ENCODE results near the gene RBM14.
"Not testable (repeated sequence)": the region's sequence is repeated elsewhere in the genome, so short reads cannot be mapped to it uniquely, and the experiment has no call there.

Gene RBM14

DNA sequence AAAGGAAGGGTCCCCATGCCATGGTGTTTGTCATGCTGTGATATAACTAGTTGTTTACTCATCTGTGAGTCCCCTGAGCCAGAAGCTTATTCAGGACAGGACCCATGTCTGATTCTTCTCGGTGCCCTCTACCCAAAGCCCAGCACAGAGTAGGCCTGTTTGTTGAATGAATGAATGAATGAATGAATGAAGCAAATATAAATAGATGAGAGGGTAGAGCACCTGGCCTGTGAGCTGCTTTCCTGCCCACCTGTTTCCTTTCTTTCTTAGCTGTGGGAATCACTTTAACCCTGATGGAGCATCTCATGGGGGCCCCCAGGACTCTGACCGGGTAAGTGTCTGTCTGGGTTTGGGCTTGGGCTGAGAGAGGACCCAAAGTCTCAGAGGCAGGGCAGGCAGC, 16.2 kb upstream of the RBM14 start:
- DNase-seq = no peak

DNA sequence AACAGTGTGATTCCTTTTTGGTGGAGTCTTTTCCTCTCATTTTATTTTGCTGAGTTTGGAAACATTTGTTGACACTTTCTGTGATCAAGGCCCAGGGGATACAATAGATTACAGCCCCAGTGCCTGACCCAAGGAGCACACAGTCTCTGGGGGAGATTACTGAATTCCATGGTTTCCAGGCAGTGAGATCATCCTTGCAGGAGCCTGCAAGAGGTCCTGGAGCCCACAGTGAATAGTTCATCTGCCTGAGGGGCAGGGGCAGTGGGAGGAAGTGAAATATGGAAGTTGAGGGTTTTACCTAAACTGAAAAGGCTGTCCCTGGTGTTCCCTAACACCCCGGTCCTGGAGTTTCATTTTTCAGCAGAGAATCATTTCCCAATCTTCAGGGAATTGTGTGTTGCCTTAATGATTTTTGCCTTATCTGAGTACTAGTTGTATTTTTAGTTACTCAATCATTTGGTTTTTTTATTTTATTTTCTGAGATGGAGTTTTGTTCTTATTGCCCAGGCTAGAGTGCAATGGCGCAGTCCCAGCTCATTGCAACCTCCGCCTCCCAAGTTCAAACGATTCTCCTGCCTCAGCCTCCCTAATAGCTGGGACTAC, 15.7 kb upstream of the RBM14 start:
- DNase-seq = no peak

DNA sequence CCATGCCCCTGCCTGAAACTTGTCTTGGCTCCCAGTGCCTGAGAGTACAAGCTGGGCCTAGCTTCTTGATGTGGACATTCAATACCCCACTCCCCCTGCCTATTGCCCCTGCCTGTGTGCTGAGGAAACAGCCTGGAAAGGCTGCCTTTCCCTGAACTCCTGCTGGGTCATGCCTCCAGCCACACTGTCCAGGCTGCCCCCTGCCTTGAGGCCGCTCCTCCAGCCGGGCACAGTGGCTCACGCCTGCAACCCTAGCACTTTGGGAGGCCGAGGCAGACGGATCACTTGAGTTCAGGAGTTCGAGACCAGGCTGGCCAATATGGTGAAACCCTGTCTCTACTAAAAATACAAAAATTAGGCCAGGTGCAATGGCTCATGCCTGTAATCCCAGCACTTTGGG, 13.4 kb upstream of the RBM14 start:
- DNase-seq = no peak

DNA sequence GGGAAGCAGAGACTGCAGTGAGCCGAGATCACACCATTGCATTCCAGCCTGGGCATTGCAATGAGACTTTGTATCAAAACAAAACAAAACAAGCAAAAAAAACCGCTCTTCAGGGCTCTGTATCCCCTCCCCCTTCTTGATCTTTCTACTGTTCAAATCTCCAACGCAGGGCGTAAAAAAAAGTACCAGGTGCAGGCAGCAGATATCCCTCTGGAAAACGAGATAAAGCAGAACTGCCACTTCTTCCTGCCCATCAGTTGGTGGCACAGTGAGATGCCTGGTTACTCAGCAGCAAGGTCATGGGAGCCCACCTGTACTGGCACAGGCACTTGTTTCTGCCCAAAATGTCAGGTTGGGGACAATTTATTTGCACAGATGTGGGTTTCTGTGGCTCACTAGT, 12.3 kb upstream of the RBM14 start:
- no peak for DNase-seq

DNA sequence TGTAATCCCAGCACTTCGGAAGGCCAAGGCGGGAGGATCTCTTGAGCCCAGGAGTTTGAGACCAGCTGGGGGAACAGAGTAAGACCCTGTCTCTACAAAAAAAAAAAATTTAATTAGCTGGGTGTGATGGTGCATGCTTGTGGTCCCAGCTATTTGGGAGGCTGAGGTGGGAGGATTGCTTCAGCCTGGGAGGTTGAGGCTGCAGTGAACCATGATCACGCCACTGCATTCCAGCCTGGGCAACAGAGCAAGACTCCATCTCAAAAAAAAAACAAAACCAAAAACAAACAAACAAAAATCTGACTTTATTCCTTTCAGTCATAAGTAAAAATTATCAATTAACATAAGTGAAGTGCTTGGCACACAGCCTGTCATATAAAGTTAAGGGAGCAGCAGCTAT, 9.8 kb upstream of the RBM14 start:
- DNase-seq = not testable (repeated sequence)

DNA sequence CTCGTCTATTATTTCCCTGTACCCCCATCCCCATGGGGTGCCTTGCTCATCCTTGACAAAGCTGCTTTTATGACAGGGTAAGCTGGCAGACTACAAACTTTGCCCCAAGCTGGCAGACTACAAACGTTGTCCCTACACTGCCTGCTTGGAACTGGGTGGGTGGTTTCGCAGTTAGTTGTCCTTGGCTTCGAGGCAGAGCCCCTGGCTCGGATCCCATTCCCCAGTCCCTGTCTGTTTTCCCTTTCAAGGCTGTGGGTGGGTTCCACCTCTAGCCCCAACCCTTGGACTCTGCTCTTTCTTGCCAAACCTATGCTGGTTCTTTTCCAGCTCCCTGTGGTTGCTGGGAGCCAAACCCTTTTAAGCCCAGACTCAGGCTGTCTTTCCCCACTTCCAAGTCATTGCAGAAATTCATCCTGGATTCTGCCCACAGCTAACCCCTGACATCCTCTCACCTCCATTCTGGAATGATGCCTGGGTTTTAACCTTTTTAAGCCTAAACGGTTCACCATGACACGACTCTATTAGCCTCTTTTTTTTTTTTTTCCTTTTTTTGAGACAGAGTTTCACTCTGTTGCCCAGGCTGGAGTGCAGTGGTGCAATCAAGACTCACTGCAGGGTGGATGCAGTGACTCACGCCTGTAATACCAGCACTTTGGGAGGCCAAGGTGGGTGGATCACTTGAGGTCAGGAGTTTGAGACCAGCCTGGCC, 9.2 kb upstream of the RBM14 start:
- DNase-seq = no peak

DNA sequence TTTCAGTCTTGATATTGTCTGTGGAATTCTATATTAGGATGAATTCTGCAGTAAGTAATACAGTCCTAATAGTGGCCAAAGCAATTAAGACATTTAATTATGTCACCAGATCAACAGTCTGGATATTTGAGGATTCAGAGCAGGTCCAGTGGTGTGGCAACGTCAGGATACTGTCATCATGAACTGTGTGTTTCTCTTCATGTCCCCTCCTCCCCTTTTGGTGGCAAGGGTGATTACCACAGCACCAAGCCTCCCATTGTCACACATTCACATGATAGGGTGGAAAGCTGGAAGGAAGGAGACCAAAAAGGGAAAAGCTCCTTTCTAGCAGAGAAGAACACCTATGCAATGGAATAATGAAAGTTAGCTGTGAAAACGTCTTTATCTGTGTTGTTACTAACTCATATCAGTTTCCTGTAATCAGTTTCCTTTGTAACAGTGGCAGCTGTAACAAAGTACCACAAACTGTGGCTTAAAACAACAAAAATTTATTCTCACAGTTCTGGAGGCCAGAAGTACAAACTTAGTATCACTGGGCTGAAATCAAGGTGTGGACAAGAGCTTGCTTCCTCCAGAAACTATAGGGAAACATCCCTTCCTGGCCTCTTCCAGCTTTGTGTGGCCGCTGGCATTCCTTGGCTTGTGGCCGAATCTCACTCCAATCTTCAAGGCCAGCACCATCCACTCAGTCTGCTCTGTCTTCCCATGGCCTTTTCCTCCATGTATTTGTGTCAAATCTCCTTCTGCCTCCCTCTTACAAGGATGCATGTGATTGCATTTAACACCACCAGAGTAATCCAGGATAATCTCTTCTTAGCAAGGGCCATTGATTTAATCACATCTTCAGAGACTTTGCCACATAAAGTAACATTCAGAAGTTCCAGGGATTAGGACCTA, 6.5 kb upstream of the RBM14 start:
- no peak for DNase-seq

DNA sequence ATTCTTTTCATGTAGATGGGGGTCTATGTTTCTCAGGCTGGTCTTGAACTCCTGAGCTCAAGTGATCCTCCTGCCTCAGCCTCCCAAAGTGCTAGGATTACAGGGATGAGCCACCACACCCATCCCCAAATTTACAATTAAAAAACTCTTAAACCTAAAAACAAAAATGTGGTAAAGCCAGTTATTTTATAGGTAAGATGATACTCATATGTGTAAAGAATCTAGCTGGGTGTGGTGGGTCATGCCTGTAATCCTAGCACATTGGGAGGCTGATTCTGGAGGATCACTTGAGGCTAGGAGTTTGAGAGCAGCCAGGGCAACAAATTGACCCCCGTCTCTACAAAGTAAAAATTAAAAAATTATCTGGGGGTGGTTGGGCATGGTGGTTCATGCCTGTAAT, 4.0 kb upstream of the RBM14 start:
- DNase-seq = no peak

DNA sequence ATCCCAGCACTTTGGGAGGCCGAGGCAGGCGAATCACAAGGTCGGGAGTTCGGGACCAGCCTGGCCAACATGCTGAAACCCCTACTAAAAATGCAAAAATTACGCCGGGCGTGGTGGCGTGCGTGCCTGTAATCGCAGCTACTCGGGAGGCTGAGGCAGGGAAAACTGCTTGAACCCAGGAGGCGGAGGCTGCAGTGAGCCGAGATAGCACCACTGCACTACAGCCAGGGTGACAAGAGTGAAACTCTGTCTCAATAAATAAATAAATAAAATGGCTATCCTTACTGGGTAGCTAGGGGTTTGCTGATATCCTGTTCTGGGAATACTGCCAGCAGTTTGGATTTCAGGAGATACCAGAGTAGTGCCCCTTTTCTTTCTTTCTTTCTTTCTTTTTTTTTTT, 2.4 kb upstream of the RBM14 start:
- DNase-seq = no peak

DNA sequence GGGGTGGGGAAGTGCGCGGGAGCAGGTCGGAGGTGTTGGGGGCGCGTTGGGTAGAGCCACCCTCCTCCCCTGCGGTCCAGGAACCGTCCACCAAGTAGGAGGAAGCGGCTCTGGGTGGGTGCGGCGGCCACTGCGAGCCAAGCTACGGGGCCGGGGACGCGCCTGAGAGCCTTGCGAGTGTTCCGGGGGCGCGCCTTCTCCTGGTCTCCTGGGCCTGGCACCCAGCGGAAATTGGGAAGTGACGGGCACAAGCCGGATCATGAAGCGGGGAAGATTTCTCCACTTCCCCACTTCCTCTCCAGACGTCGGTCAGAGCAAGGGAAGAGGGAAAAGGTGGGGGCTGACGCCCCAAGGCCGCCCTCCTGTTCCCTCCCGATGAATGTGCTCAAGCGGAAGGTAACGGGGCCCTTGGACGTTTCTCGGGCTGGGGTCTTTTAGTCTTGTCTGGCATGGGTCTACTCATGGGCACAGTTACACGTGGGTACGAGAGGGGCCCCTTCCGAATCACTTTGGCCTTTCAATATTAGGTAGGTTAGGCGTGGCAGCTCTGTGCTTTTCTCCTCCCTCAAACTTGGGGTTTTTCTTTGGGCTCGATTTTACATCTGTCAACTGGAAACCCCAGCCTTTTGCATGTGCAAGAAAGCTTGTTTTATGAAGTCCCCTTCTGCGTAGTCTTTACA, 865 bp downstream of the RBM14 start:
- DNase-seq = no peak

DNA sequence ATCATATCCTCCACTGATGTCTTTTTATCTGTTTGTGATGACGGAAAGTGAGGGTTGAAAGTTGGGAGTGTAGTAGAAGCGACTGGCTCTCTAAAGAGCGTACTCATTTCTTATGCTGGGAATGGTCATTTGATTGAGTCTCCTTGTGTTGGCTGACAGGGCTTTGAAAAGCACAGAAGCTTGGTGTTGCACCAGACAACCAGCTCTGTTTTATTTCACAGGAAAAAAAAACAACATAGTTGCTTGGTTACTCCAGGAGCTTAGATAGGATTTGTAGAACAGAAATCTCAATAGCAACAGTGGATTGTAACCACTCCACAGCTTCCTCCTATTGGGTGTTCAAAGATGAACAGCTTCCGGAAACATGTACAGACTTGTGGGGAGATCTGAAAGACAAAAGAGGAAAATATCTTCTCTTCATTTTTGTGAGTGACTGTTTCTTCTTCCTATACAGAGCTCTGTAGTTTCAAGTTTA, 2.7 kb downstream of the RBM14 start:
- DNase-seq = no peak

DNA sequence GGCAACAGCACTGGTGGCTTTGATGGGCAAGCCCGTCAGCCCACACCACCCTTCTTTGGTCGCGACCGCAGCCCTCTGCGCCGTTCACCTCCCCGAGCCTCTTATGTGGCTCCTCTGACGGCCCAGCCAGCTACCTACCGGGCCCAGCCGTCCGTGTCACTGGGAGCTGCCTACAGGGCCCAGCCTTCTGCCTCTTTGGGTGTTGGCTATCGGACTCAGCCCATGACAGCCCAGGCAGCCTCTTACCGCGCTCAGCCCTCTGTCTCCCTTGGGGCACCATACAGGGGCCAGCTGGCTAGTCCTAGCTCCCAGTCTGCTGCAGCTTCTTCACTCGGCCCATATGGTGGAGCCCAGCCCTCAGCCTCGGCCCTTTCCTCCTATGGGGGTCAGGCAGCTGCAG, 8.0 kb downstream of the RBM14 start:
- no peak for DNase-seq

DNA sequence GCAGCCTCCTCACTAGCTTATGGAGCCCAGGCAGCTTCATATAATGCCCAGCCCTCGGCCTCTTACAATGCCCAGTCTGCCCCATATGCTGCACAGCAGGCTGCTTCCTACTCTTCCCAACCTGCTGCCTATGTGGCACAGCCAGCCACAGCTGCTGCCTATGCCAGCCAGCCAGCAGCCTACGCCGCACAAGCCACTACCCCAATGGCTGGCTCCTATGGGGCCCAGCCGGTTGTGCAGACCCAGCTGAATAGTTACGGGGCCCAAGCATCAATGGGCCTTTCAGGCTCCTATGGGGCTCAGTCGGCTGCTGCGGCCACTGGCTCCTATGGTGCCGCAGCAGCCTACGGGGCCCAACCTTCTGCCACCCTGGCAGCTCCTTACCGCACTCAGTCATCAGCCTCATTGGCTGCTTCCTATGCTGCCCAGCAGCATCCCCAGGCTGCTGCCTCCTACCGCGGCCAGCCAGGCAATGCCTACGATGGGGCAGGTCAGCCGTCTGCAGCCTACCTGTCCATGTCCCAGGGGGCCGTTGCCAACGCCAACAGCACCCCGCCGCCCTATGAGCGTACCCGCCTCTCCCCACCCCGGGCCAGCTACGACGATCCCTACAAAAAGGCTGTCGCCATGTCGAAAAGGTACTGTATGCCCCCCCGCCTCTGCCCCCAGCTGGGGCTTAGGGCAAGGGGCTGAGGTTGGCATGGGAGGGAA, 8.8 kb downstream of the RBM14 start:
- DNase-seq = no peak

DNA sequence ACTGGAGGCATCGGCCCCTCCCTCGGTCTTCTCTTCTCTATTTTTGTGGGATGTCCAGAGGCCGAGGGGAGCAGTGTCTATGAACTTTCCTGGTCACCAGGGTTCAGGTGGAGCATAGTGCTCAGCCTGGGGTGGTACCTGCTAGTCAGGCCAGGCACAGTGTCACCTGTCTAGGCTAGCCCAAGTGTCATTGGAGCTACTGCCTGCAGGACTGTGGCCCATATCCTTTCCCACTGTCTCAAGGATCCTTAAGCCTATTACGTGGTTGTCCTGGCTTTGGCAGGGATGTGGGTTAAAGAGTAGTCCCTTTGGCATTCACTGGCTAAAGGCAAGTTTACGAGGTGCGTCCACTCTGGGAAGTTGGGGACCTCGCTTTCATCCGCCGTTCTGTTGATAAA, 9.3 kb downstream of the RBM14 start:
- DNase-seq = no peak

DNA sequence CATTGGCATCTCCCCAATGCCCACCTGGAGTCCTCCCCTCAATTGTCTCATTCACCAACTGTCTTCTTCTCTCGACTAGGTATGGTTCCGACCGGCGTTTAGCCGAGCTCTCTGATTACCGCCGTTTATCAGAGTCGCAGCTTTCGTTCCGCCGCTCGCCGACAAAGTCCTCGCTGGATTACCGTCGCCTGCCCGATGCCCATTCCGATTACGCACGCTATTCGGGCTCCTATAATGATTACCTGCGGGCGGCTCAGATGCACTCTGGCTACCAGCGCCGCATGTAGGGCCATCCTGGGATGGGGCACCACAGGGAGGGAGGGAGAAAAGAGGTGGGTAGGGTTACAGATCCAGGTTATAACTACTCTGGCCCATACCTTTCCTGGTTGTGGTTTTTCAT, 10.0 kb downstream of the RBM14 start:
- DNase-seq = no peak

DNA sequence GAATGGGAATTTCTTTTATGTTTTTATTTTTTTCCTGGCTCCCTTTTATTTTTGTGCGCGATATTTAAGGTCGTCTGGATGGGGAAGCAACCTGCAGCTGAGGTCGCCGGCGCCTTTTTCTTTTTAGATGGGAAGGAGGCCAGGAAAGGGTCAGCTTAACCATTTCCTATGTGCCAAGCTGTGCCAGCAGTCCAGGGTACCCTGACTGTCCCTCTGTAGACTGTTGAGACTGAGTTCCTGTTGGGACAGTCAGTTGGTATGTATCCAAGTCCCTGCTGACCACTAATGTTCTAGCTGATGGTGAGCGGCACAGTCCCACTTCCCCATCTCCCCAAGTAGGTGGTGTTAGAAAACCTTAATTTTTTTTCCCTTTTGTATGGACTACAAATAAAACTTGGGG, 10.5 kb downstream of the RBM14 start:
- DNase-seq = no peak

DNA sequence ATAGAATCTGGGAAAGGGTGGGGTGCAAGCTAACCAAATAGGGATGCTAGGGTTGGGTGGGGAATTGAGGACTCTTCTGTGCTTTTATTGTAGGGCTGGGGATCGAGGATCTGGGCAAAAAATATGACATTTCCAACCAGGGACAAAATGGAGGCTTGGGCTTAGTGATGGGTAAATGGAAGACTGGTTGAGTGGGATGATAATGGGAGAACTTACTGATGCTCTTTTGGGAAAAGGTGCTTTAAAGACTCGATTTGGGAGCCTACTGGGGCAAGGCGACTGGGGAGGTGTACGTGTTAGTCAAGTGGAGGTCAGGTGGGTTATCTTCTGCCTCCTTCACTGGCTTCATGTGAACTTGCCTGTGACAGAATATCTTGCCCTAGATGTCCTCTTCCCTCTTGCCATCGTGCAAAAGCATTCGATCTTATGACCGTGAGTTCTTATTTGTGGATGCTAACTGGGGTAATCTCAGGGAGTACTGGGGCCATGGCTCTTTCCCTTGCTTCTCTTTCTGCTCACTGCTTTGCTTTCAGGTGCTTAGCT, 11.7 kb downstream of the RBM14 start:
- no peak for DNase-seq

DNA sequence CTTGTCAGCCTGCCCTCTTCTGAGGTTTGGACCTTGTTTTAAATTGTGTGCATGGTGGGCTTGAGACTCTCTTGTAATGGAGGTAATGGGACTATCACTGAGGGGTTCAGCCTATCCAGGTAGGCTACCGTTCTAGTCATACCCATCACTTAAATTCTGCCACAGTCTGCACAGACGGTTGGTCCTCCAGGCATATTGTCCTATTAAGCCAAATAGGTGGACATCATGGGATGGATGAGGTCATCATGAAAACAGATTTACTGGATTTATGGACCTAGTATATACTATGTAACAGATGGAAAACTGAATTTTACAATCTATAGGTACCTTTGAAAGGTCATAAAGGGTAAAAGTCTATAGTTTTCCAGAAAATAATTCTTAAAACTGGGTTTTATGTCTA, 12.9 kb downstream of the RBM14 start:
- DNase-seq = no peak

DNA sequence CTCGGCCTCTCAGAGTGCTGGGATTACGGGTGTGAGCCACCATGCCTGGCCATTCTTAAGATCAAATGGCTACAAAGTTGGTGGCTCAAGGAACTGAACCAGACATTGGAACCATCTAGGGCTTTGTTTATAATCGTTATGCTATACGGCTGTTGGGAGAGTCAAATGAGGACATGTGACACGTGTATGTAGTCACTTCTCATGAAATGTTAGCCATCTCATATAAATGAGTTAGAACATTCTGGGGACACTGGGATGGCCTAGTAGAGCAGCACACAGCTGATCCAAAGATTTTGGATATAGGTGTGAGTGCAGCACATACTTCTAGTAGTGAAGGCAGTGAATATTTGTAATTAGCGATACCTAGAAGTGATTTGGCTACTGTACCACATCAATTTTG, 15.5 kb downstream of the RBM14 start:
- DNase-seq = no peak

DNA sequence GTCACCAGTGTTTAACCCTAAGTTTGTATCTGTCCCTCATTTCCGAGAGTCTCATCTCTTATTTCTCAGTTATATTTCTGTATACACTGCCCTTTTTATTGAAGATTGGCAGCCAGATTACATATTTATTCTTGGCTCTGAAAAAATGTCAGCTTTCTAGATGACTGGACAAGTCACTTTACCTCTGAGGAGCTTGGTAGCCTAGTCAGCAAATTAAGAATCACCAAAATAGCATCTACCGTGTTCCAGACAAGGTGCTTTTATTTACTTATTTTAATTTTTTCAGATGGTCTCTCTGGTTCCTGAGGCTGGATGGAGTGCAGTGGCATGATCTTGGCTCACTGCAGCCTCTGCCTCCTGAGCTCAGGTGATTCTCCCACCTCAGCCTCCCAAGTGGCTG, 16.5 kb downstream of the RBM14 start:
- DNase-seq = no peak

DNA sequence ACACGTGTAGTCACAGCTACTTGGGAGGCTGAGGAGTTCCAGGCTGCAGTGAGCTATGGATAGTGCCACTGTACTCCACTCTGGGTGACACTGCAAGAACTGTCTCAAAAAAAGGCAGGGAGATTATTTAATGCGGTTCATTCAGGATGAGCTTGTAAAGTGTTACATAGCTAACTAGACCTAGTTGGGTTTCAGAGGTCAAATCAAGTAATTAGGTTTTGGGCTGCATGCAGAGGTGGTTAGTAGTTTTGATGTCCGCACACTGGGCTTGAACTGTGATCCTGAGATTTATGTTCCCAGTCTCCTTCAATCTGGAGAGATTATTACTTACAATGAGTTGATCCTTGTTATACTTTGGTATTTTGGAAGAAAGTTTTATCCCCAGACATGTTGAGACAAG, 20.0 kb downstream of the RBM14 start:
- DNase-seq = no peak

DNA sequence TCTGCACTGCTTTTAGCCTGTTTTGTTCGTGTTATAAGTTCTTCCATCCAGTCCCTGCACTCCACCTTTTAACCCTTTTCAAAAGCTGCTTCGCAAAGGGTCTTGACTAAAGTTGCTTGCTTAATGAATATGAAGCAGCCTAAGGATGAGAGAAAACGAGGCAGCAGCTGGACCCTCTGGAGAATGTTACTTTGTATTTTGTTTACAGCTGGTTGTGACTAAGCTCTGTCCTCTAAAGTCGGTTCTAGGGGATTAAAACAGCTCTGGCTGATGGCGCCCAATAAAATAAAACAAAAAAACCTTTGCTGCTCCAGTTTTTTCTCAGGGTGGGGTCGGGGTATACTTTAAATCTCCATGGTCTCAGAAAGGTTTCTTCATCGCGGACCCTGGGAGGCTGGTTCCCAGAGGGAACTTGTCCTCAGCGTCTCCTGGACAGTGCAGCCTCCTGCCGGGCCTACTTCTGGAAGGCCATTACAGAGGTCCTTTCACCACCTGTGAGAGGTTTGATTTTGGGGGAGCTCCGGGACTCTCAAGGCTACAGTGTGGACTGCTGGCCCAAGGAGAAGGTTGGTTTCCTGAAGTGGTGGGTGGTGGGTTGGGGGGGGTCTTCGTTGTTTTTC, 21.2 kb downstream of the RBM14 start:
- DNase-seq = no peak
